ENCODE results near the gene CD40.

Gene CD40

GRCh38 chr20:46081074-46081473 lies 37.0 kb upstream of the CD40 start:
- TF ChIP-seq, protein P1, sequence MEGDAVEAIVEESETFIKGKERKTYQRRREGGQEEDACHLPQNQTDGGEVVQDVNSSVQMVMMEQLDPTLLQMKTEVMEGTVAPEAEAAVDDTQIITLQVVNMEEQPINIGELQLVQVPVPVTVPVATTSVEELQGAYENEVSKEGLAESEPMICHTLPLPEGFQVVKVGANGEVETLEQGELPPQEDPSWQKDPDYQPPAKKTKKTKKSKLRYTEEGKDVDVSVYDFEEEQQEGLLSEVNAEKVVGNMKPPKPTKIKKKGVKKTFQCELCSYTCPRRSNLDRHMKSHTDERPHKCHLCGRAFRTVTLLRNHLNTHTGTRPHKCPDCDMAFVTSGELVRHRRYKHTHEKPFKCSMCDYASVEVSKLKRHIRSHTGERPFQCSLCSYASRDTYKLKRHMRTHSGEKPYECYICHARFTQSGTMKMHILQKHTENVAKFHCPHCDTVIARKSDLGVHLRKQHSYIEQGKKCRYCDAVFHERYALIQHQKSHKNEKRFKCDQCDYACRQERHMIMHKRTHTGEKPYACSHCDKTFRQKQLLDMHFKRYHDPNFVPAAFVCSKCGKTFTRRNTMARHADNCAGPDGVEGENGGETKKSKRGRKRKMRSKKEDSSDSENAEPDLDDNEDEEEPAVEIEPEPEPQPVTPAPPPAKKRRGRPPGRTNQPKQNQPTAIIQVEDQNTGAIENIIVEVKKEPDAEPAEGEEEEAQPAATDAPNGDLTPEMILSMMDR (IDR thresholded peaks at IDR 0.05), result no peak
- H3K4me2 ChIP-seq (ENCODE audit: low read length), result no peak overlapping the region
- H3K36me3 ChIP-seq (ENCODE audit: control insufficient read depth, insufficient read depth, low read length), result no peaks in the 10 kb centered on the region
- no peaks in the 10 kb centered on the region for H3K27me3 ChIP-seq (ENCODE audit: control insufficient read depth, insufficient read depth, low read length)
- H3K9me3 ChIP-seq (ENCODE audit: control insufficient read depth, low read length), result no peaks in the 10 kb centered on the region
- peaks cover 46% of the 10 kb centered on the region for H3K79me2 ChIP-seq
- peaks cover 20% of the 10 kb centered on the region for H3K4me1 ChIP-seq
- H3K4me3 ChIP-seq (ENCODE audit: low read depth, low read length), result no peak overlapping the region
- no peak overlapping the region for H3K27ac ChIP-seq
- no peak overlapping the region for H3K9ac ChIP-seq
- no peak overlapping the region for H2AFZ ChIP-seq

DNA sequence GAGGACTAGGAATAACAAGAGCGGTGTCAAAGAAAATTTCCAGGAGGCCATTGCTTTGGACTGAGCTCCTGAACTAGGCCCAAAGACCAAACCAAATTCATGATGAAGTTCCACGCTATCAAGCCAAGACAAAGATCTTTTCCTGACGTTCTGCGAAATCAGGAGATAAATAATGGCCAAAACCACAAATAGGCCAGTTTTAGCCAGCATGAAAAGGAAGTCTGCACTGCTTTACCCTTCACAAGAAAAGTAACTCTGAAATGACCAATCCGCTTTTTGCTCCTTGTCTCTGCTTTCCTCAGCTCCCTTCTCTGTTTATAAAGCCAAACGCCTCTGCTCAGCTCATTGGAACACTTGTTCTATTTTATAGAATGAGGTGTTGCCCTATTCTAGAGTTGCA lies 35.0 kb upstream of the CD40 start:
- no peaks in the 10 kb centered on the region for H3K36me3 ChIP-seq (ENCODE audit: control insufficient read depth, insufficient read depth, low read length)
- H3K79me2 ChIP-seq, result peaks cover 64% of the 10 kb centered on the region
- no peak overlapping the region for H3K9ac ChIP-seq
- peaks cover 27% of the 10 kb centered on the region for H3K4me1 ChIP-seq
- no peaks in the 10 kb centered on the region for H3K9me3 ChIP-seq (ENCODE audit: control insufficient read depth, low read length)
- H3K27me3 ChIP-seq (ENCODE audit: control insufficient read depth, insufficient read depth, low read length), result no peaks in the 10 kb centered on the region
- H3K27ac ChIP-seq, result no peak overlapping the region
- no peak overlapping the region for H2AFZ ChIP-seq
- TF ChIP-seq, protein P1 (IDR thresholded peaks at IDR 0.05), result no peak
- no peak overlapping the region for H3K4me2 ChIP-seq (ENCODE audit: low read length)
- H3K4me3 ChIP-seq (ENCODE audit: low read depth, low read length), result no peak overlapping the region

DNA sequence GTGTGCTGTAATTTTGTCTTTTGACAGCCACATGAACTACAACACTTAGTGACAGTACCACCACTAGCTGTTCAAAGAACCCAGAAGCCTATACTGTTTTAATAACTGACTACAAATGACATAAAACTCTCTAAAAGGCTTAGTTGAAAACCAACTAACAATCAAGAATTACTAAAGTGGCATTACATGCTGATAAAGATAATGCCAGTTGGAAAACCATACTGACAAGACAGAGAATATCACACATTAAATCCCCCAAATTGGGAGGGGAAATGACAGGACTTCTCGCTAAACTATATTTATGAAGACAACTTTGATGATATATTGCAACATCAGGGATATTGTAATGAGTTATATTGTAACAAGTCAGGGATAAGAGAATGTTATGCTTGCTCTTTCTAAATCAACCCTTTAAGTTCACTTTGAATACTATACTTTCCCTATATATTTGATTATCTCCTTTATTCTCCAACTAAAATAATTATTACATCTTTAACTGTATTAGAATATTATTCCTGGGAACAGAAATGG lies 34.5 kb upstream of the CD40 start:
- Histone ChIP-seq H3K9ac (no peak overlapping the region), H3K4me1 (peaks cover 31% of the 10 kb centered on the region), H3K27me3 (ENCODE audit: control insufficient read depth, insufficient read depth, low read length) (no peaks in the 10 kb centered on the region), H3K27ac (no peak overlapping the region), H2AFZ (no peak overlapping the region), H3K4me3 (ENCODE audit: low read depth, low read length) (no peak overlapping the region), H3K9me3 (ENCODE audit: control insufficient read depth, low read length) (no peaks in the 10 kb centered on the region), H3K36me3 (ENCODE audit: control insufficient read depth, insufficient read depth, low read length) (no peaks in the 10 kb centered on the region), H3K79me2 (peaks cover 69% of the 10 kb centered on the region), H3K4me2 (ENCODE audit: low read length) (no peak overlapping the region)
- TF ChIP-seq, protein P1 (IDR thresholded peaks at IDR 0.05), result no peak

DNA sequence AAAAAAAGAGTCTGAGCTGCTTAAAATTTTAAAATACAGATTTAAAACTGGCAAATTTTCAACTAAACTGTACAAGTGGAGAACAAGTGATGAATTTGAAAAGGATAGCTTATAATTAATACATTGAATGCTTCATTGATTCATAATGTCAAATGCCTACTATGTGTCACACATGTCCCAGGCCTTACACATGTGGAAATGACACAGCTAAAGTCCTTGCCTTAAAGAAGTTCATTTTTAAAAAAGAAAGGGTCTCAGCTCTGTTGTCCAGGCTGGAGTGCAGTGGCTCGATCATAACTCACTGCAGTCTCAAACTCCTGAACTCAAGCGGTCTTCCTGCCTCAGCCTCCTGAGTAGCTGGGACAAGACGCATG lies 33.3 kb upstream of the CD40 start:
- Histone ChIP-seq H3K4me3 (ENCODE audit: low read depth, low read length) (no peak overlapping the region), H3K27me3 (ENCODE audit: control insufficient read depth, insufficient read depth, low read length) (no peaks in the 10 kb centered on the region), H3K27ac (no peak overlapping the region), H3K4me1 (peaks cover 31% of the 10 kb centered on the region), H3K4me2 (ENCODE audit: low read length) (no peak overlapping the region), H3K9me3 (ENCODE audit: control insufficient read depth, low read length) (no peaks in the 10 kb centered on the region), H3K79me2 (peaks cover 71% of the 10 kb centered on the region), H3K9ac (no peak overlapping the region), H3K36me3 (ENCODE audit: control insufficient read depth, insufficient read depth, low read length) (no peaks in the 10 kb centered on the region), H2AFZ (no peak overlapping the region)
- TF ChIP-seq, protein P1 (IDR thresholded peaks at IDR 0.05), result no peak

DNA sequence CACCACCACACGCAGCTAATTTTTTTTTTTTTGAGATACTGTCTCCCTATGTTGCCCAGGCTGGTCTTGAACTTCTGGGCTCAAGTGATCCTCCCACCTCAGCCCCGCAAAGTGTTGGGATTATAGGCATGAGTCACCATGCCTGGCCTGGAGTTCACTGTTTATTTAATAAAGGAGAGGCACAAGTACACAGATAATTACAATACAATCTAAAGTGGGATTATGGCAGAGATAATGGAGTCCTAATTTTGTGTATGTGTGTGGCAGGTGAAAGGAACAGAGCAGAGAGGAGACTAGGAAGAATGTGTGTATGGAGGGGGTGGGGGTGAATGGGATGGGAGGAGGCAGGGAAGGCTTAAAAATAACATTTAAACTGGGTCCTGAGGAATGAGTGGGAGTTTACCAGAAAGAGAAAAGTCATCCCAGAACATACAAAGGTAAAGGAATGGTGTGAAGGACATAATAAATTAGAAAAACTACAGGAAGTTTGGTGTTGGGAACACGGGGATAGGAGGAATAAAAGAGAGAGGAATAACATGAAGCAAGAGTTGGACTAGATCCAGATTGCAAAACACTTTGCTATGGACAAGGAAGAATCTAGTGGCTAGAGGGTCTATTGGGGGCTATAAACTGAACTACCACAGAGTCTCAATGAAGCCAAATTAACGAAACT lies 32.8 kb upstream of the CD40 start:
- Histone ChIP-seq H3K4me1 (peaks cover 34% of the 10 kb centered on the region), H3K27ac (no peak overlapping the region)
- TF ChIP-seq, protein P1 (IDR thresholded peaks at IDR 0.05), result no peak

More for the DNA sequence above, 32.8 kb upstream of the CD40 start:
- H3K4me2 ChIP-seq (ENCODE audit: low read length), result no peak overlapping the region
- H3K27me3 ChIP-seq (ENCODE audit: control insufficient read depth, insufficient read depth, low read length), result no peaks in the 10 kb centered on the region
- no peaks in the 10 kb centered on the region for H3K9me3 ChIP-seq (ENCODE audit: control insufficient read depth, low read length)
- no peak overlapping the region for H3K9ac ChIP-seq
- H3K36me3 ChIP-seq (ENCODE audit: control insufficient read depth, insufficient read depth, low read length), result no peaks in the 10 kb centered on the region
- H3K79me2 ChIP-seq, result peaks cover 71% of the 10 kb centered on the region
- no peak overlapping the region for H2AFZ ChIP-seq
- no peak overlapping the region for H3K4me3 ChIP-seq (ENCODE audit: low read depth, low read length)

Data from parathyroid adenoma (tissue), 2 donors.